HL-60 (cell line): ENCODE measurements around the gene HSPH1.

Experiments used
- GABPA ChIP-seq: IDR thresholded peaks from 2 replicates; pipeline ENCODE4 v1.6.1; 2012; ENCODE audit warnings: low read depth
- POLR2AphosphoS5 ChIP-seq: IDR thresholded peaks from 2 replicates; pipeline ENCODE4 v1.6.1; 2012; ENCODE audit warnings: low read depth
- SPI1 ChIP-seq: IDR thresholded peaks from 2 replicates; pipeline ENCODE4 v1.6.1; 2012; ENCODE audit warnings: low read depth, mild to moderate bottlenecking, borderline replicate concordance
- TF ChIP-seq, protein P1 (sequence below): IDR thresholded peaks from one replicate; pipeline ENCODE4 v1.5.1; 2011; ENCODE audit warnings: low read length, control low read depth, inconsistent platforms; ENCODE audit not compliant: insufficient read depth
- TF ChIP-seq, protein P2 (sequence below): IDR thresholded peaks from 2 replicates; pipeline ENCODE4 v1.6.1; 2012; ENCODE audit warnings: low read depth; ENCODE audit not compliant: insufficient replicate concordance

DNA sequence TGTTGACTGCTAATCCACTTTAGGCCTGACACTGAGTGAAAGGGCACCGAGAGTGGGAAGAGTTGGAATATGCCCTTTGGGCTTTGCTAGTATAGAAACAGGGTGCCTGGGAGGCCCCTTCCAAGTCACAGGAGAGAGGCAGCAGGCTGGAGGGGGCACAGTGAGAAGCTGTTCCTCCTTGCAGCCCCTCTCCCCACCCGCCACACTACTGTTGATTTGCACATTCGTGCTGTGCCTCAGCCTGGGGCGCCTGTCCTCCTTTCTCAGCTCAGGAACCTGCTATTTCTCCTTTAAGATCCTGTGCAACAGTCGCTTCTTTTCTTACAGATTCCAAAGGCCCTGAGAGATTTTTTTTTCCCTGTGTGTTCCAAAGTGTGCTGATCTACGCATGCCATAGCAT lies 35.3 kb upstream of the HSPH1 start:
- TF ChIP-seq, protein P1, sequence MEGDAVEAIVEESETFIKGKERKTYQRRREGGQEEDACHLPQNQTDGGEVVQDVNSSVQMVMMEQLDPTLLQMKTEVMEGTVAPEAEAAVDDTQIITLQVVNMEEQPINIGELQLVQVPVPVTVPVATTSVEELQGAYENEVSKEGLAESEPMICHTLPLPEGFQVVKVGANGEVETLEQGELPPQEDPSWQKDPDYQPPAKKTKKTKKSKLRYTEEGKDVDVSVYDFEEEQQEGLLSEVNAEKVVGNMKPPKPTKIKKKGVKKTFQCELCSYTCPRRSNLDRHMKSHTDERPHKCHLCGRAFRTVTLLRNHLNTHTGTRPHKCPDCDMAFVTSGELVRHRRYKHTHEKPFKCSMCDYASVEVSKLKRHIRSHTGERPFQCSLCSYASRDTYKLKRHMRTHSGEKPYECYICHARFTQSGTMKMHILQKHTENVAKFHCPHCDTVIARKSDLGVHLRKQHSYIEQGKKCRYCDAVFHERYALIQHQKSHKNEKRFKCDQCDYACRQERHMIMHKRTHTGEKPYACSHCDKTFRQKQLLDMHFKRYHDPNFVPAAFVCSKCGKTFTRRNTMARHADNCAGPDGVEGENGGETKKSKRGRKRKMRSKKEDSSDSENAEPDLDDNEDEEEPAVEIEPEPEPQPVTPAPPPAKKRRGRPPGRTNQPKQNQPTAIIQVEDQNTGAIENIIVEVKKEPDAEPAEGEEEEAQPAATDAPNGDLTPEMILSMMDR = no peak
- TF ChIP-seq, protein P2, sequence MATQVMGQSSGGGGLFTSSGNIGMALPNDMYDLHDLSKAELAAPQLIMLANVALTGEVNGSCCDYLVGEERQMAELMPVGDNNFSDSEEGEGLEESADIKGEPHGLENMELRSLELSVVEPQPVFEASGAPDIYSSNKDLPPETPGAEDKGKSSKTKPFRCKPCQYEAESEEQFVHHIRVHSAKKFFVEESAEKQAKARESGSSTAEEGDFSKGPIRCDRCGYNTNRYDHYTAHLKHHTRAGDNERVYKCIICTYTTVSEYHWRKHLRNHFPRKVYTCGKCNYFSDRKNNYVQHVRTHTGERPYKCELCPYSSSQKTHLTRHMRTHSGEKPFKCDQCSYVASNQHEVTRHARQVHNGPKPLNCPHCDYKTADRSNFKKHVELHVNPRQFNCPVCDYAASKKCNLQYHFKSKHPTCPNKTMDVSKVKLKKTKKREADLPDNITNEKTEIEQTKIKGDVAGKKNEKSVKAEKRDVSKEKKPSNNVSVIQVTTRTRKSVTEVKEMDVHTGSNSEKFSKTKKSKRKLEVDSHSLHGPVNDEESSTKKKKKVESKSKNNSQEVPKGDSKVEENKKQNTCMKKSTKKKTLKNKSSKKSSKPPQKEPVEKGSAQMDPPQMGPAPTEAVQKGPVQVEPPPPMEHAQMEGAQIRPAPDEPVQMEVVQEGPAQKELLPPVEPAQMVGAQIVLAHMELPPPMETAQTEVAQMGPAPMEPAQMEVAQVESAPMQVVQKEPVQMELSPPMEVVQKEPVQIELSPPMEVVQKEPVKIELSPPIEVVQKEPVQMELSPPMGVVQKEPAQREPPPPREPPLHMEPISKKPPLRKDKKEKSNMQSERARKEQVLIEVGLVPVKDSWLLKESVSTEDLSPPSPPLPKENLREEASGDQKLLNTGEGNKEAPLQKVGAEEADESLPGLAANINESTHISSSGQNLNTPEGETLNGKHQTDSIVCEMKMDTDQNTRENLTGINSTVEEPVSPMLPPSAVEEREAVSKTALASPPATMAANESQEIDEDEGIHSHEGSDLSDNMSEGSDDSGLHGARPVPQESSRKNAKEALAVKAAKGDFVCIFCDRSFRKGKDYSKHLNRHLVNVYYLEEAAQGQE = no peak
- TF ChIP-seq POLR2AphosphoS5 = no peak
- TF ChIP-seq SPI1 = no peak
- TF ChIP-seq GABPA = no peak
